Endodermal cell (in vitro differentiated cells): ENCODE data around the gene NACC2. TPM values are rescaled to one million over a fixed set of nuclear protein-coding genes. Genes with fewer than 3 reads are reported as not detected.
A peak's percentile ranks its signal among the peaks of the same experiment; 100 is the strongest.

Experiments
- DNase-seq: peaks from one replicate; pipeline ENCODE4 v3.0.0-alpha.2; 2017
- H3K27ac ChIP-seq: 2 replicates; pipeline ENCODE4 v1.5.1; 2013; ENCODE audit warnings: mild to moderate bottlenecking, low read depth, low read length, moderate library complexity
- H3K27me3 ChIP-seq: 2 replicates; pipeline ENCODE4 v1.6.1; 2013; ENCODE audit warnings: mild to moderate bottlenecking, low read length, moderate library complexity; ENCODE audit not compliant: insufficient read depth, control insufficient read depth, poor library complexity, severe bottlenecking
- H3K36me3 ChIP-seq: 2 replicates; pipeline ENCODE4 v1.7.0; 2013; ENCODE audit warnings: mild to moderate bottlenecking, low read length, moderate library complexity; ENCODE audit not compliant: control insufficient read depth, insufficient read depth
- H3K4me1 ChIP-seq: one replicate; pipeline ENCODE4 v1.7.0; 2013; ENCODE audit warnings: low read length; ENCODE audit not compliant: control insufficient read depth, insufficient read depth
- H3K4me3 ChIP-seq: 2 replicates; pipeline ENCODE4 v1.5.1; 2013; ENCODE audit warnings: mild to moderate bottlenecking, low read length, moderate library complexity
- H3K9ac ChIP-seq: 2 replicates; pipeline ENCODE4 v1.6.1; 2013; ENCODE audit warnings: mild to moderate bottlenecking, low read length, moderate library complexity; ENCODE audit not compliant: poor library complexity, severe bottlenecking; ENCODE audit errors: extremely low read depth
- H3K9me3 ChIP-seq: 2 replicates; pipeline ENCODE4 v1.6.1; 2013; ENCODE audit warnings: mild to moderate bottlenecking, low read length, moderate library complexity; ENCODE audit not compliant: control insufficient read depth
- H3K27ac Mint-ChIP-seq: 2 replicates; pipeline ENCODE4 v1.8.0; 2020; ENCODE audit warnings: mixed read lengths
- H3K27me3 Mint-ChIP-seq: 2 replicates; pipeline ENCODE4 v1.8.0; 2021; ENCODE audit warnings: mild to moderate bottlenecking, mixed read lengths; ENCODE audit not compliant: insufficient read depth
- H3K36me3 Mint-ChIP-seq: 2 replicates; pipeline ENCODE4 v1.8.0; 2020; ENCODE audit warnings: low read depth, mixed read lengths
- H3K4me1 Mint-ChIP-seq: 2 replicates; pipeline ENCODE4 v1.8.0; 2020; ENCODE audit warnings: mixed read lengths
- H3K4me3 Mint-ChIP-seq: 2 replicates; pipeline ENCODE4 v1.8.0; 2020; ENCODE audit warnings: mild to moderate bottlenecking, moderate library complexity, mixed read lengths
- H3K9me3 Mint-ChIP-seq: 2 replicates; pipeline ENCODE4 v1.8.0; 2020; ENCODE audit warnings: mild to moderate bottlenecking, mixed read lengths
- CTCF ChIP-seq: fragments of 200-600 bp; sonication (generic); conservative IDR thresholded peaks from 2 replicates; pipeline ENCODE4 v1.5.0; 2021; ENCODE audit warnings: antibody characterized with exemption, mild to moderate bottlenecking
- WGBS, 2 experiments: methylation state at CpG; one replicate each; pipeline versions ENCODE4 v1.1.5 to v1.1.7; 2013; ENCODE audit warnings: missing lambda C conversion rate in 2 of 2, mixed read lengths in 1 of 2; ENCODE audit not compliant: insufficient coverage in 1 of 2, insufficient read length in 1 of 2; 5-methylcytosine and 5-hydroxymethylcytosine counted together
- total RNA-seq, 2 donors: library from RNA; stranded (reverse); fragmentation: NEBNext Ultra II Directional in 1 of 2; extraction: Animal tissue kit (Norgen Biotek cat#: 25700) in 1 of 2; gene quantifications; 2 replicates in 1 of 2; 3 replicates in 1 of 2; pipeline ENCODE4 v1.2.1, GENCODE V29; 2021

Gene NACC2
- total RNA-seq, 2 donors from 2014 or later: 12.4 to 16.7 TPM

- Mint-ChIP-seq H3K27me3 (peaks cover 11% of the 10 kb centered on the region), H3K4me3 (peak overlapping the region; percentile 54)
- no peak for TF ChIP-seq CTCF
These were observed 43.6 kb downstream of the NACC2 start for GRCh38 chr9:136051453-136051836.

GRCh38 chr9:136050701-136051452 is 44.2 kb downstream of the NACC2 start:
- H3K27me3 ChIP-seq: peaks cover 25% of the 10 kb centered on the region
- no peak overlapping the region for H3K9ac ChIP-seq
- peak overlapping the region; percentile 95 for H3K27ac ChIP-seq
- peak overlapping the region; percentile 54 for H3K4me3 Mint-ChIP-seq
- peak; percentile 55 for TF ChIP-seq CTCF
- H3K4me1 Mint-ChIP-seq: peaks cover 14% of the 10 kb centered on the region
- 14 to 17% methylated on average over 13 to 55 of the region's 55 CpGs for WGBS, 2 experiments
- peaks cover 2% of the 10 kb centered on the region for H3K36me3 Mint-ChIP-seq
- DNase-seq: peak; percentile 73
- H3K27ac Mint-ChIP-seq: no peak overlapping the region
- H3K4me3 ChIP-seq: peak overlapping the region; percentile 73
- H3K27me3 Mint-ChIP-seq: peaks cover 11% of the 10 kb centered on the region
- H3K9me3 ChIP-seq: no peaks in the 10 kb centered on the region
- peaks cover 6% of the 10 kb centered on the region for H3K4me1 ChIP-seq
- H3K9me3 Mint-ChIP-seq: no peaks in the 10 kb centered on the region
- no peaks in the 10 kb centered on the region for H3K36me3 ChIP-seq

More at GRCh38 chr9:136051453-136051836, 43.6 kb downstream of the NACC2 start:
- Mint-ChIP-seq H3K36me3 (peaks cover 2% of the 10 kb centered on the region), H3K27ac (no peak overlapping the region), H3K9me3 (no peaks in the 10 kb centered on the region), H3K4me1 (peaks cover 14% of the 10 kb centered on the region)
- H3K4me1 ChIP-seq: peaks cover 6% of the 10 kb centered on the region
- DNase-seq: no peak
- no peaks in the 10 kb centered on the region for H3K36me3 ChIP-seq
- no peaks in the 10 kb centered on the region for H3K9me3 ChIP-seq
- WGBS, 2 experiments: 0 to 1% methylated on average over 11 to 47 of the region's 47 CpGs
- peak overlapping the region; percentile 95 for H3K27ac ChIP-seq
- peak overlapping the region; percentile 73 for H3K4me3 ChIP-seq
- peaks cover 25% of the 10 kb centered on the region for H3K27me3 ChIP-seq
- H3K9ac ChIP-seq: no peak overlapping the region

GRCh38 chr9:136050266-136050700 is 44.8 kb downstream of the NACC2 start:
- no peak overlapping the region for H3K27ac Mint-ChIP-seq
- H3K4me3 ChIP-seq: no peak overlapping the region

More at GRCh38 chr9:136050266-136050700, 44.8 kb downstream of the NACC2 start:
- no peaks in the 10 kb centered on the region for H3K36me3 ChIP-seq
- H3K27me3 ChIP-seq: peaks cover 25% of the 10 kb centered on the region
- TF ChIP-seq CTCF: no peak
- H3K27ac ChIP-seq: no peak overlapping the region
- WGBS, 2 experiments: 71 to 82% methylated on average over 21 to 36 of the region's 36 CpGs
- Mint-ChIP-seq H3K4me1 (peaks cover 10% of the 10 kb centered on the region), H3K4me3 (peak overlapping the region; percentile 54), H3K27me3 (peaks cover 11% of the 10 kb centered on the region), H3K9me3 (no peaks in the 10 kb centered on the region), H3K36me3 (peaks cover 2% of the 10 kb centered on the region)
- DNase-seq: peak; percentile 60
- peaks cover 6% of the 10 kb centered on the region for H3K4me1 ChIP-seq
- no peaks in the 10 kb centered on the region for H3K9me3 ChIP-seq
- no peak overlapping the region for H3K9ac ChIP-seq
